H1 (cell line): ENCODE results near the gene CDC42.
"Not testable (repeated sequence)": the region's sequence is repeated elsewhere in the genome, so short reads cannot be mapped to it uniquely, and the experiment has no call there.

Experiments used
- CBX5 ChIP-seq: fragments of 300-800, 300-1000 bp; sonication (generic); IDR thresholded peaks from 2 replicates; pipeline ENCODE4 v1.7.1; 2016; ENCODE audit warnings: antibody characterized with exemption, low read length, low read depth
- CREB1 ChIP-seq: IDR thresholded peaks from 2 replicates; pipeline ENCODE4 v1.6.1; 2012; ENCODE audit warnings: inconsistent platforms
- PHF8 ChIP-seq: fragments of 200-600 bp; sonication (generic); conservative IDR thresholded peaks from 2 replicates; pipeline ENCODE4 v1.7.1; 2012; ENCODE audit warnings: low read depth, mild to moderate bottlenecking, inconsistent platforms, low read length, moderate library complexity
- POLR2A ChIP-seq, 2 experiments: IDR thresholded peaks; 1 replicate in 1 of 2; 2 replicates in 1 of 2; pipeline ENCODE4 v1.6.1; 2011; ENCODE audit warnings: low read depth in 2 of 2, low read length in 2 of 2, mild to moderate bottlenecking in 2 of 2; ENCODE audit errors: control extremely low read depth in 1 of 2
- YY1 ChIP-seq: IDR thresholded peaks from 2 replicates; pipeline ENCODE4 v1.6.1; 2011; ENCODE audit warnings: low read depth, mild to moderate bottlenecking, low read length
- TF ChIP-seq, protein P1 (sequence below), 3 experiments: IDR thresholded peaks; 1 replicate in 2 of 3; 2 replicates in 1 of 3; pipeline versions ENCODE4 v1.5.1 to v1.6.1; 2011; ENCODE audit warnings: low read length in 3 of 3, mild to moderate bottlenecking in 3 of 3, inconsistent platforms in 2 of 3, low read depth in 1 of 3, moderate library complexity in 1 of 3; ENCODE audit not compliant: insufficient read depth in 1 of 3; ENCODE audit errors: control extremely low read depth in 1 of 3

DNA sequence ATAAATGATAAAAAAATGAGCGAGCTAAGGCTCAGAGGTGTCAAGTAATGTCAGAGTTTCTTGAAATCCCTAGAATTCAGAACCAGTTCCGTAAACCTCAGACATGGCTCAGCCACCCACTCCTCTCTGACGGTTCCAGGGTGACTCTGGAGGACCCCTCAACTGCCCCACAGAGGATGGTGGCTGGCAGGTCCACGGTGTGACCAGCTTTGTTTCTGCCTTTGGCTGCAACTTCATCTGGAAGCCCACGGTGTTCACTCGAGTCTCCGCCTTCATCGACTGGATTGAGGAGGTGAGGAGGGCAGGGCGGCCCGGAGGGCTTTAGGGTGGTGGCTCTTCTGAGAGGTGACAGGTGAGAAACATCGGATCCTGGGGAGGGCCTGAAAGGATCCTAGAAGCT is 42.9 kb upstream of the CDC42 start:
- TF ChIP-seq YY1; POLR2A (IDR thresholded peaks at IDR 0.05; ENCODE audit: control extremely low read depth in 1 of 2, low read depth in 2 of 2, low read length in 2 of 2); PHF8; CREB1; CBX5: not testable (repeated sequence)
- TF ChIP-seq, protein P1, sequence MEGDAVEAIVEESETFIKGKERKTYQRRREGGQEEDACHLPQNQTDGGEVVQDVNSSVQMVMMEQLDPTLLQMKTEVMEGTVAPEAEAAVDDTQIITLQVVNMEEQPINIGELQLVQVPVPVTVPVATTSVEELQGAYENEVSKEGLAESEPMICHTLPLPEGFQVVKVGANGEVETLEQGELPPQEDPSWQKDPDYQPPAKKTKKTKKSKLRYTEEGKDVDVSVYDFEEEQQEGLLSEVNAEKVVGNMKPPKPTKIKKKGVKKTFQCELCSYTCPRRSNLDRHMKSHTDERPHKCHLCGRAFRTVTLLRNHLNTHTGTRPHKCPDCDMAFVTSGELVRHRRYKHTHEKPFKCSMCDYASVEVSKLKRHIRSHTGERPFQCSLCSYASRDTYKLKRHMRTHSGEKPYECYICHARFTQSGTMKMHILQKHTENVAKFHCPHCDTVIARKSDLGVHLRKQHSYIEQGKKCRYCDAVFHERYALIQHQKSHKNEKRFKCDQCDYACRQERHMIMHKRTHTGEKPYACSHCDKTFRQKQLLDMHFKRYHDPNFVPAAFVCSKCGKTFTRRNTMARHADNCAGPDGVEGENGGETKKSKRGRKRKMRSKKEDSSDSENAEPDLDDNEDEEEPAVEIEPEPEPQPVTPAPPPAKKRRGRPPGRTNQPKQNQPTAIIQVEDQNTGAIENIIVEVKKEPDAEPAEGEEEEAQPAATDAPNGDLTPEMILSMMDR (IDR thresholded peaks at IDR 0.05; ENCODE audit: control extremely low read depth in 1 of 3, insufficient read depth in 1 of 3, low read depth in 1 of 3, low read length in 3 of 3), result not testable (repeated sequence)
